Gastrocnemius medialis (tissue), 4 donors: ENCODE results near the gene MEGF6.

Source experiments
- CTCF ChIP-seq, 5 experiments: fragments of 450-650 bp in 3 of 5; fragments of 200-600 bp in 2 of 5; sonication (generic) in 2 of 5; IDR thresholded peaks in 4 of 5; conservative IDR thresholded peaks in 1 of 5; 1 replicate in 4 of 5; 2 replicates in 1 of 5; pipeline ENCODE4 v1.5.1; 2016 to 2019; ENCODE audit warnings: antibody characterized with exemption in 5 of 5, mild to moderate bottlenecking in 3 of 5, moderate library complexity in 3 of 5
- POLR2A ChIP-seq, 2 donors: fragments of 450-650 bp; IDR thresholded peaks; one replicate each; pipeline ENCODE4 v1.6.1; 2017; ENCODE audit warnings: antibody characterized with exemption in 2 of 2, mild to moderate bottlenecking in 2 of 2, moderate library complexity in 2 of 2

- TF ChIP-seq CTCF (IDR thresholded peaks at IDR 0.05 in 4 of 5, conservative IDR thresholded peaks at IDR 0.05 in 1 of 5) (no peak), POLR2A (IDR thresholded peaks at IDR 0.05) (no peak)
These were observed 131.6 kb downstream of the MEGF6 start for GRCh38 chr1:3479511-3480368.
